ENCODE results near the gene MYO1E. TPM values are rescaled to one million over a fixed set of nuclear protein-coding genes. Genes with fewer than 3 reads are reported as not detected.

MYO1E gene
- total RNA-seq, 2 donors from 2014 or later, result 252 to 329 TPM

DNA sequence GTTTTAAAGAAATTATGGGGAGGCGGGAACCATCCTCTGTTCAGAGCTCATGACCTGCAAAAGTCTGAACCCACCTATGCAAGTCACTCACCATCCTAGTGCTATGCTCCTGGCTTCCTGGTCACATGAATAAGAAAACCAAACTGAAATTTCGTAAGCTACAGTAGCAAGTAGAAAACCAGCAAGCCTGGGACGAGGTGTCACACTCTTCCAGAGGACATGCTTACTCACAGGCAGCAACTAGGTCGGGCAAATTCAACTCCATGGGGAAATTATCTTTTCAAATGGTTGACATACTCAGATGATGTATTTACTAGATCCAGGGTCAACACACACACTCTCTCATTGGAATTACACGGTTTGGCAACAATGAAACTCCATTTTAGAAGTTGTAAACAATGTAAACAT lies 134.7 kb downstream of the MYO1E start:
- H3K27ac ChIP-seq, result no peak overlapping the region
- intact Hi-C loops (cut with DNase I), result no loop called here

DNA sequence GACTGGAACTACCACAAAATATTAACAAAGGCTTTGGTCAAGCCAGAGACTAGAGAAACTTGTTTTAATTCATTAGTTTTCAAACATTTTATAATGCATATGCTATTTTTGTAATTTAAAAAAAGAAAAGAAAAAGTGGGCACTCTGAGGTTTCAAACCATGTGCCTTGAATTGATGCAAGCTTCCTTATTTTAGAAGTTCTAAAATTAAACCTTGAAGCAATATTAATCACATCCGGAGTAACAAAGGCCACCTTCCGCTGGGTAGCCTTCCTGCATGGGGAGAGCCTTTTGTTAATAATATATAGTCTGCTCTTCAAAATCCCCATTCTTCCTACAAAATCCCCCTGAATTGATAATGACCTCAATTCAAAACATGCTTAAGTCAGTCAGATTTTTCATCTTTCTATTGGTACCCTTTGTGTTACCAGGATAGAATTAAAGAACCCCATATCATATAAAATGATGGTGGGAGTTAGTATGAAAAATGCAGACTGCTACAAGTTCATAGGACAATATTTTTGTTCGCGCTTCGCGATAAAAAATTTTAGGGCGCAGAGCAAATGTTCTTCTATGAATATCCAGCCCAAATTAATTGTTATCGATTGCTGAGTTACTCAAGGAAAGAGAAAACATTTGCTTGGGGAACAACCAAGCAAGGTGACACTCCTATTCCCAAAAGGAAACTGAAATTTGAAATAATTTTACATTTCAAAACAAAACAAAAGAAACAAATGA lies 135.4 kb downstream of the MYO1E start:
- intact Hi-C loops (cut with DNase I), result no loop called here
- Histone ChIP-seq H3K9me3 (no peaks in the 10 kb centered on the region), H3K9ac (ENCODE audit: low read depth in 2 of 2, low read length in 2 of 2) (no peak overlapping the region), H3K4me3 (no peak overlapping the region), H3K27me3 (no peaks in the 10 kb centered on the region), H3K27ac (no peak overlapping the region), H3K4me1 (no peaks in the 10 kb centered on the region), H3K36me3 (no peaks in the 10 kb centered on the region)
- TF ChIP-seq, protein P1, sequence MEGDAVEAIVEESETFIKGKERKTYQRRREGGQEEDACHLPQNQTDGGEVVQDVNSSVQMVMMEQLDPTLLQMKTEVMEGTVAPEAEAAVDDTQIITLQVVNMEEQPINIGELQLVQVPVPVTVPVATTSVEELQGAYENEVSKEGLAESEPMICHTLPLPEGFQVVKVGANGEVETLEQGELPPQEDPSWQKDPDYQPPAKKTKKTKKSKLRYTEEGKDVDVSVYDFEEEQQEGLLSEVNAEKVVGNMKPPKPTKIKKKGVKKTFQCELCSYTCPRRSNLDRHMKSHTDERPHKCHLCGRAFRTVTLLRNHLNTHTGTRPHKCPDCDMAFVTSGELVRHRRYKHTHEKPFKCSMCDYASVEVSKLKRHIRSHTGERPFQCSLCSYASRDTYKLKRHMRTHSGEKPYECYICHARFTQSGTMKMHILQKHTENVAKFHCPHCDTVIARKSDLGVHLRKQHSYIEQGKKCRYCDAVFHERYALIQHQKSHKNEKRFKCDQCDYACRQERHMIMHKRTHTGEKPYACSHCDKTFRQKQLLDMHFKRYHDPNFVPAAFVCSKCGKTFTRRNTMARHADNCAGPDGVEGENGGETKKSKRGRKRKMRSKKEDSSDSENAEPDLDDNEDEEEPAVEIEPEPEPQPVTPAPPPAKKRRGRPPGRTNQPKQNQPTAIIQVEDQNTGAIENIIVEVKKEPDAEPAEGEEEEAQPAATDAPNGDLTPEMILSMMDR (IDR thresholded peaks at IDR 0.05), result no peak
- DNase-seq, result no peak

More for the DNA sequence above, 134.7 kb downstream of the MYO1E start:
- Histone ChIP-seq H3K4me3 (no peak overlapping the region), H3K9ac (ENCODE audit: low read depth in 2 of 2, low read length in 2 of 2) (no peak overlapping the region), H3K9me3 (no peaks in the 10 kb centered on the region), H3K4me1 (no peaks in the 10 kb centered on the region), H3K27me3 (no peaks in the 10 kb centered on the region), H3K36me3 (no peaks in the 10 kb centered on the region)
- DNase-seq, result no peak
- TF ChIP-seq, protein P1 (IDR thresholded peaks at IDR 0.05), result no peak

DNA sequence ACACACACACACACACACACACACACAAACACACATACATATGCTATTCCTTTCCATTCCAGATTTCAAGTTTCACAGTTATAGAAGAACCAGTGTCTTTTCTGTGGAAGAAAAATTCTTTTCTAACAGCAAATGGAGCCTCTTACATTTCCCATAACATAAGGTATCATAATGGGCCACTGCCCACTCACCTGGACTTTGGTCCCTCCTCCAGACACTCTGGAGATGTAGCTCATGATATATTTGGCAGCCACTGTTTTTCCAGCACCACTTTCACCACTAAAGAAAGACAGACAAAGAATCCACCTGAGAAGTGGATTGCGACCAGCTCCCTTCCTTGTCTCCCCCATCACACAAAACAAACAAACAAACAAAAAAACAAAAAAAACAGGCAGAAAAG lies 136.3 kb downstream of the MYO1E start:
- TF ChIP-seq, protein P1 (IDR thresholded peaks at IDR 0.05), result no peak
- Histone ChIP-seq H3K9me3 (no peaks in the 10 kb centered on the region), H3K27me3 (no peaks in the 10 kb centered on the region), H3K4me1 (no peaks in the 10 kb centered on the region), H3K27ac (no peak overlapping the region), H3K9ac (ENCODE audit: low read depth in 2 of 2, low read length in 2 of 2) (no peak overlapping the region), H3K36me3 (peaks cover 3% of the 10 kb centered on the region), H3K4me3 (no peak overlapping the region)
- intact Hi-C loops (cut with DNase I), result no loop called here
- no peak for DNase-seq

DNA sequence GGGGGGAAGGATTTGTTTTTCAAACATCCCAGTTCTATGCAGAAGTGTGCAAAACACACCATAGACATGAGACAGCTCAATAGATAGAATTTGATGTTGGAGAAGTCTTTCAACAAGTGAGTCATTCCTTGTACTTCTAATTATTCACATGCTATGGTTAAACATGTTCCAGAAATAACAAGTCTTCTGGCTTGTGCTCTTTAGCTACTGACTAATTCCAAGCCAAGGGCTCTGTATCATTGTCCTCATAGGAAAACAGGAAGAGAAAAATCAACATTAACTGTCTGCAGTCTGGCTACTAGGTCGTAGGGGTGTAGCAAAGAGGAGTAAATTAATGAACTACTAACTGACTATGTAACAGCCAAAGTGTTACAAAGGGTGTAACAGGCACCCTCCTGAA lies 140.2 kb downstream of the MYO1E start:
- Histone ChIP-seq H3K4me1 (no peaks in the 10 kb centered on the region), H3K9ac (ENCODE audit: low read depth in 2 of 2, low read length in 2 of 2) (no peak overlapping the region), H3K9me3 (no peaks in the 10 kb centered on the region), H3K36me3 (peaks cover 7% of the 10 kb centered on the region), H3K4me3 (no peak overlapping the region), H3K27ac (no peak overlapping the region), H3K27me3 (no peaks in the 10 kb centered on the region)
- DNase-seq, result no peak
- TF ChIP-seq, protein P1 (IDR thresholded peaks at IDR 0.05), result no peak
- intact Hi-C loops (cut with DNase I), result no loop called here

DNA sequence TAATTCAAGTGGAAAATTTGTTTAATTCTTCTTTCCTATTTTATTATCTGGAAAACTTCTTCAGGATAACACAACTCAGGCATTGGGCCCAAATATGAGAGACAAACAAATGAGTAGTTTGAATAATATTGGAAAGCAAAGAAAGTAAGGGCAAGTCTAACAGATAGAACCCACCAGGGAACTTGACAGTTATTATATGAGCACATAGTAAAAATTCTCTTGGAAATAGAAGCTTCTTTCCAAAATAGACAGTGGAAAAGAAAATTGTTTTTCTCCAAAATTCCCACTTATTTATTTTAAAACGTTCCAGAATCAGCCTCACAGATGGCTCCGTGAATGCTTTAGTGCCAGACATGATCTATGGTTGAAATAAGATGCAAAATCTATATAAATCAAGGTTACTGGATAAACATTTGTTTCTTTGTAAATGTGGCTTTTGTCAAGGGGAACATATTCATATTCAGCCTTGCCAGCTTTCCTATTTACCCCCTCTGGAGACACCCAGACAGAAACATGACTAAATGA lies 142.1 kb downstream of the MYO1E start:
- no peak overlapping the region for H3K27ac ChIP-seq

More for the DNA sequence above, 142.1 kb downstream of the MYO1E start:
- Histone ChIP-seq H3K27me3 (no peaks in the 10 kb centered on the region), H3K9me3 (no peaks in the 10 kb centered on the region), H3K4me1 (no peaks in the 10 kb centered on the region), H3K9ac (ENCODE audit: low read depth in 2 of 2, low read length in 2 of 2) (no peak overlapping the region), H3K36me3 (peaks cover 7% of the 10 kb centered on the region), H3K4me3 (no peak overlapping the region)
- intact Hi-C loops (cut with DNase I), result no loop called here
- TF ChIP-seq, protein P1 (IDR thresholded peaks at IDR 0.05), result no peak
- no peak for DNase-seq
